Measurements from ENCODE around the gene HES3. TPM values are rescaled to one million over a fixed set of nuclear protein-coding genes. Genes with fewer than 3 reads are reported as not detected.
A peak's percentile ranks its signal among the peaks of the same experiment; 100 is the strongest.

HES3 gene
- total and polyA plus RNA-seq, 2 of the 4 experiments (the other 2 are of a cell fraction) = not detected

DNA sequence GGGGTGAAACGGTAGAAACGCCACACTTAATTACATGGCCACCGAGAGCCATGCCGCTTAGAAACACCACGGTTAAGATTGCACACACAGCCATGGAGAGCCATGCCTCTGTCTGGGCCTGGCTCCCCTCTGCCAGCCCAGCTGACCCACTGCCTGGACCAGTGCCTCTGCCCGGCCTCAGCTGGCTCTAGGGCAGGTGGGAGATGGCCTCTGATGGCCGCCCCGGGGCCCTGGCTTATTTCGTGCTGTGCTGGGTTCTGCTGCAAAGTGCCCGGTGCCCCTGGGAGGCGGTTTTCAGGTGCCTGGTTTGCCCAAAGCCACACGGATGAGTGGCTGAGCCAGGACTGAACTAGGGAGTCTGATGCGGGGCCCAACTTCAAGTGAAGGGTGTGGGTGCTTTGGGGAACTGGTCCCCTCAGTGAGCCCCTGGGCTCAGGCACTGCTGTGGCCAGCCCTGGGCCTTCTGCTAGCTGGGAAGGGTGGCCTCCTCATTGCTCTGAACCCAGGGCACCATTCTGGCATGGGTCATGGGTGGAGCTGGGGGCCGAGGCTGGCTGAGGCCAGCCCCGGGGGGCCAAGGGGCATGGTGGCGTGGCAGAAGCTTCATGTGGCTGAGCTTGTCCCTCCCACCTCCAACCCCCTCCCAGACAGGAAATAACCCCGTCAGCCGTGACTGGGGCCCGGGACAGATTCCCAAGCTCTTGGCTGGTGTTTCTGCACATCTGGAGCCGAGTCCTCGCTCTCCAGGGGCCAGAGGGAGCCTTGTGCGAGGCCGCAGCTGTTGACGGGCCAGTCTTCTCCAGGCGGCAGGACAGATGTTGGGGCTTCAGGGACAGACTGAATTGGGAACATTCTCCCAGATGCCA lies 18.8 kb downstream of the HES3 start:
- Histone ChIP-seq H2BK120ac (ENCODE audit: low read depth, low read length) (no peak overlapping the region), H3K23ac (ENCODE audit: low read depth, low read length) (no peak overlapping the region), H3K56ac (ENCODE audit: extremely low read depth, insufficient read depth, low read length) (no peak overlapping the region), H2BK20ac (ENCODE audit: low read depth, low read length) (no peak overlapping the region), H4K8ac (ENCODE audit: low read depth in 2 of 2, low read length in 2 of 2) (no peak overlapping the region), H2BK5ac (ENCODE audit: low read depth, low read length, poor library complexity, severe bottlenecking) (no peak overlapping the region), H4K20me1 (ENCODE audit: insufficient read depth, low read length) (peaks cover 10% of the 10 kb centered on the region), H3K9me1 (ENCODE audit: insufficient read depth, low read length) (no peaks in the 10 kb centered on the region), H3K27me3 (ENCODE audit: control insufficient read depth, insufficient read depth, low read length) (no peaks in the 10 kb centered on the region), H2AFZ (replicated peaks; ENCODE audit: low read length, poor library complexity) (peak overlapping the region; percentile 48), H3K4me2 (ENCODE audit: low read depth, low read length) (no peak overlapping the region), H3K9me3 (ENCODE audit: control insufficient read depth, insufficient read depth, low read length) (no peaks in the 10 kb centered on the region), H3K79me1 (ENCODE audit: low read depth in 1 of 2, low read length in 2 of 2) (no peaks in the 10 kb centered on the region), H3K4ac (ENCODE audit: low read depth, low read length) (no peak overlapping the region), H3K4me1 (ENCODE audit: control insufficient read depth, insufficient read depth, low read length) (peaks cover 2% of the 10 kb centered on the region; the same call in 1 of the 2 replicates), H3K9ac (ENCODE audit: low read depth, low read length) (no peak overlapping the region), H3K18ac (ENCODE audit: low read depth, low read length) (no peak overlapping the region), H3K27ac (ENCODE audit: insufficient read depth, low read length) (no peak overlapping the region), H2AK5ac (ENCODE audit: low read depth, low read length) (no peak overlapping the region), H2AK9ac (replicated peaks; ENCODE audit: low read depth, low read length, poor library complexity) (no peak overlapping the region), H4K5ac (ENCODE audit: low read depth, low read length) (no peak overlapping the region), H4K91ac (ENCODE audit: insufficient read depth, low read depth, low read length) (no peak overlapping the region), H3K36me3 (ENCODE audit: control insufficient read depth, insufficient read depth, low read length) (no peaks in the 10 kb centered on the region), H3K4me3 (ENCODE audit: insufficient read depth, low read depth, low read length) (no peak overlapping the region), H2BK15ac (ENCODE audit: low read depth, low read length) (no peak overlapping the region), H3K14ac (replicated peaks; ENCODE audit: low read depth, low read length) (no peak overlapping the region)
- whole genome bisulfite sequencing, 2 experiments (ENCODE audit: extremely low coverage in 2 of 2, insufficient read length in 1 of 2) = 58% methylated on average over 4 of the region's 25 CpGs; no CpG with 5 or more reads in 1 of the 2 experiments
- TF ChIP-seq POLR2A (IDR thresholded peaks at IDR 0.05; ENCODE audit: low read depth, low read length) = no peak
- TF ChIP-seq MXI1 (IDR thresholded peaks at IDR 0.05; ENCODE audit: borderline replicate concordance, low read depth, low read length) = no peak
- TF ChIP-seq BHLHE40 (IDR thresholded peaks at IDR 0.05; ENCODE audit: low read depth, low read length) = no peak
- no peak for TF ChIP-seq CHD1 (IDR thresholded peaks at IDR 0.05; ENCODE audit: low read depth, low read length)
- BruUV-seq (replicated peaks) = no TSS peak
- intact Hi-C loops (cut with micrococcal nuclease) = no loop called here
- ChIA-PET POLR2A (ENCODE audit: unreplicated experiment) (interaction anchor here (0.6 kb wide), 1 partner anchor 75 kb away, joined by 6 read pairs; no protein-coding TSS in a partner anchor), CTCF (no interaction called here)
- dilution Hi-C loops (cut with HindIII; ENCODE audit: low sequenced_read_pairs, unreplicated experiment) = no loop called here
- DNase-seq (no peak), ATAC-seq (ENCODE audit: low read depth) (no peak)
- in situ Hi-C loops (cut with MboI; ENCODE audit: low sequenced_read_pairs) = no loop called here

All from IMR-90 (cell line).